EL (cell line): ENCODE results near the gene NFE2L2.
"Not testable (repeated sequence)": the region's sequence is repeated elsewhere in the genome, so short reads cannot be mapped to it uniquely, and the experiment has no call there.

Source experiments
- DNase-seq: peaks from one replicate; pipeline ENCODE4 v3.0.0-alpha.2; 2016

NFE2L2 gene

DNA sequence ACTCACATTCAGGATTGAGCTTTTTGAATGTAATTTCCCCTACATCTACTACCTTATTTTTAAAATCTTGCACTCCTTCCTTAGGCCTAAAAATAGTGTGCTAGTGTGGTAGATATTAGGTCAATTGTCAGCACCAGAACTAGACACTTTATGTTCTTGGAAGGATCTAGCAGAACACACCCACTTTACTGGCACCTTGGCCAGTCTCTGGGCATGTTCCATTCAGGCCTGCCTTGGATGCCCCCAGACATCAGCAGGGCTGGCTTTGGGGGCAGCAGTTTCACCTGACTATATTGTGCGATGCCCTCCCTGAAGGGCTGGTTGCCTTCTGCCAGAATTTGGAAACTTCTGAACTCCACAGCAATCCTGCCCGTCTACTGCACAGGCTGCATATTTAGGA is 15.3 kb upstream of the NFE2L2 start:
- no peak for DNase-seq

DNA sequence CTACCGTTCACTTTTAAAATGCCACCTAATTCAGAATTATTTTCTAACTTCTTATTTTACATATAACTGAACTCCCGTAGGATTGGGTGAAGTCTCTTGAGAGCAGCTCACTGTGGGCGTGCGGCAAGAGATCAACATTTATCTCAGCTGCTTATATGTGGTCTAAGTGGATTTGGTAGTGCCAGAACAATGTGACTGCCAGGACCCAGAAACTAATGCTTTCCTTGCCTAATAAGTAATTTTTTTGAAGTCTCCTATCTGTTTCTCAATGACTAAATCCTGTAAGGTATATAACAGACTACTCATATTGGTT is 11.2 kb upstream of the NFE2L2 start:
- no peak for DNase-seq

DNA sequence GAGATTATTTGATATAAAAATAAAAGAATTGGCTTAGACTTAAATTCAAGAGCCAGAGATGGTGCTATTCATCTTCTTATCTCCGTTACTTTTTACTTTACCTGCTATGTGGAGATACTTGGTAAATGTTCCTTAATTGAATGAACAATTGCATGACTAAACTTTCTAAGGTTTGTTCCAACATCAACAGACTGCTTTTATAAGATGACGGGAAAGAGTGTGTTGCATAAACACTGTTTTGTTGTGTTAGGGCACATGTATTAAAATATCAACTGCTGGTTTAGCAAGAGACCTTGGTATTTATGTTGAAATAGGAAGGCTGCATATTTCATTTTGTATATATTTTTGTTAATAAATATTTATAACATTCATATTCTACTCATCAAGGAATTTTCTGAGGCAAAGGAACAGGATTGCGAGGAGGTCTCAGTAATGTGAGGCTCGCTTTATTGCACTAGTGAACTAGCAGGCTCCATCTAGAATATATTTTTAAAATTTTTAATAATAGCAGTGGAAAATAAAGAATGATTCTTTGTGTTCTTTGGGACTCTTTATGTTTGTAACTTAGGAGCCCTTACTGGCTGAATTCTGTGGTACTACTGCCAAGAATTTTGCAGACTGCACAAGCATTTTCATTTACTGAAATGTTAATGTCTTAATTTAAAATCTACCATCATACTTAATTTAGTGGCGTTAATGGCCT is 10.7 kb upstream of the NFE2L2 start:
- DNase-seq, result no peak

DNA sequence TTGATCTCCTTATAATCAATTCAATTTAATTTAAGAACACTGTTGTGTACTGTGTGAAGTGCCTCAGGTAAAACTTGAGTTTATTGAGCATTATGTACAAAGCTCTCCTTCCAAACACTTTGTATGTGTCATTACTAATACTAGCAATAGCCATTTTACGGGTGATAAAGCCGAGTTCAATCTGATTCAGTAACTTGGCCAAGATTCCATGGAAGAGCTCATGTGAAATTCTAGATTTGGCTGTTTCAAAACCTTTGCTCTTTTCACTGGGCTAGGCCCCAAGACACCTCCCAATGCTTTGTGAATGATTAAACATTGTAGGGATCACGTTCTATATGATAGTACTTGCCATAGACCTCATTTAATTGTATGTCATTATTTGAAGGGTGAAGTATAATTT is 8.9 kb upstream of the NFE2L2 start:
- no peak for DNase-seq

GRCh38 chr2:177272765-177273164 is 8.2 kb upstream of the NFE2L2 start:
- DNase-seq, result no peak

DNA sequence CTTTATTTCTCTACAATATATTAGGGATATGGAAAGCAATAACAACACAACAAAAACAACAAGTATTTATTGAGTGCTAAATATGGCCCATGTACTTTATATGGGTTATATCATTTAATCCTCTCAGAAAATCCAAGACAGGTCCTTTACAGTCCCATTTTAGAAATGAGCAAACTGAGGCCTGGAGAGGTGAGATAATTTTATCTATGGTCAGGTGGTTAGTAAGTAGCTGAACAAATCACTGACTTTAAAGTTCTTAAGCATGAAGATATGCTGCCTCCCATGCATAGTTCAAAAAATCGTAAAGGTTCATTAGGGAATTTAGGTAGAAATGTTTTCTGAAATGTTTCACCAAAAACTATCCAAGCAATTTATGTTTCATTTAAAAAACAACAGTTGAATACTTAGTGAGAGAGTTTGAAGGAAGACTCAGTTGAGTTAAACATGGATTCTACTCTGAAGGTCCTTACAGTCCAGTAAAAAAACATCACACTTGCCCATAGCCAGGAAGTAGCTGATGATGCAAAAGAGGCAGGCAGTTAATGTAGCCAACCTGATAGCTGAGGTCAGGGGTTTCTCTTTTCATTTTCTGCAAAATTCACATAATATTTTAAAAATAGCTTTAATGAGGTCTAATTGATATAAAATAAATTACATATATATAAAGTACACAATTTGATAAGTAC is 7.6 kb upstream of the NFE2L2 start:
- DNase-seq, result no peak

- no peak for DNase-seq
These were observed 6.0 kb upstream of the NFE2L2 start for GRCh38 chr2:177270531-177270930.

DNA sequence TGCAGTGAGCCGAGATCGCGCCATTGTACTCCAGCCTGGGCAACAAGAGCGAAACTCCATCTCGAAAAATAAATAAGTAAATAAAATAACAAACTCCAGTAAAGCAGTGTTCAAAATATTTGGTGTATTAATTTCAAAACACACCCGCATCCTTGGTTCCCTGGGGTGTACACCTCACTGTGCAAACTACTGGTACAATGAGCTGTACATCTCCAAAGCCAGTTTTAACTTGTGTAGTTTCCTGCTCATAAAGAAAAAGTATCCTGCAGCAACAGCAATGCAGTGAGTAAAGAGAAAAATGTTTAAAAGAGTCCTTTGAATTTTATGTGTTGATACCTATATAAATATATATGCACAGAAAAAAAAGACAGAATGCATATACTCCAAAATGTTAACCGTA is 4.4 kb upstream of the NFE2L2 start:
- no peak for DNase-seq

- DNase-seq, result no peak
These were observed 3.8 kb upstream of the NFE2L2 start for GRCh38 chr2:177268187-177268871.

DNA sequence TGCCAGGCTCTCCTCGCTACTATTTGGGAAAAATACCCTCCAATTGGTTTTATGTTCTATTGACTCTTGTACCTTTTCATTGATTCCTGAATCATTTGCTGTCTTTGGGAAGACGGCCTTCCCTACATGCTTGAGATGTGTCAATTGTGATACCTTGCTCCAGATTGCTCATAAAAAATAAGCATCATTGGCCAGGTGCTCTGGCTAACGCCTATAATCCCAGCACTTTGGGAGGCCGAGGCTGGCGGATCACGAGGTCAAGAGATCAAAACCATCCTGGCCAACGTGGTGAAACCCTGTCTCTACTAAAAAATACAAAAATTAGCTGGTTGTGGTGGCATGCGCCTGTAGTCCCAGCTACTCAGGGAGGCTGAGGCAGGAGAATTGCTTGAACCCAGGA is 2.4 kb upstream of the NFE2L2 start:
- DNase-seq, result not testable (repeated sequence)

DNA sequence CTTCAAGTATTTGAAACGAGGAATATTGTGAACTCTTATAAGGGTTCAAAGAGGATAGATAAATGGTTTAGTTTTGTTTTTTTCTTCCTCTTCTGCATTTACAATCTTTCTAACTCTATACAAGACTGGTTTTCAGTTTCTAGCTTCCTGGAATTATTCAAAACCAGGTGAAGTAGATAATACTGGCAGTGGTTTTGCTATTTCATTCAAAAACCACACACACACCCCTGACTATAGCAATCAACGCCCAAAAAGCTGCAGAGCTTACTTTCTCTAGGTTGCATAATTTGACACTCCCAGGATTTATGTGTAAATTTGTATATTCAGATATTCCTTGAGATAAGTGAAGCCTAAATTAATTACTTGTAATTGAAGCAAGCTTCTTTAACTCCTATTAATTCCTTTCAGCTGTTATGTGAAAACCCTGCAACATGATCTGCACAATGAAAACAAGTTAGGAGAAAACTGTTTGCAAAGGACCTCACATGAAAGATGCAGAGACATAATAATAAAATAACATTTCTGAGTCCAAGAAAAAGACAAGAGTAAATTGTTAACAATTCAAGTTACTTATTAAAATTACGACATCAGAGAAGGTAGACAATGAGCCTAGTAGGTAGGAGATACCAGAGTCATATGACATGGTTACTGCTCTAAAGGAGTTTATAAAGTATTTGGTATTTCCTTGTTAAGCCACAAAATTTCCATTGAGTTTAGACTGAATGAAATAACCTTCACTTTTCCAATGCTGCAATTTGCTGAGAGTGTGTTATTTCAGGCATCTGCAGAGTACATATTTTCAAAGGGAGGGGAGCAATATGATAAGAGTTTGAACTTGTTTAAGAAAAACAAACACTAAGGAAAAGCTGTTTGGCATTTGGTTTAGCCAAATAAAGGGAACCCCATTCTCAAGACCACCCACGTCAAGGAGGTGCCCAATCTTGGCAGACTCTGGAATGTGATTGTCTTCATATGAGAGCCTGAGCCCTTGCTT is 1.6 kb upstream of the NFE2L2 start:
- peak; percentile 40 for DNase-seq

DNA sequence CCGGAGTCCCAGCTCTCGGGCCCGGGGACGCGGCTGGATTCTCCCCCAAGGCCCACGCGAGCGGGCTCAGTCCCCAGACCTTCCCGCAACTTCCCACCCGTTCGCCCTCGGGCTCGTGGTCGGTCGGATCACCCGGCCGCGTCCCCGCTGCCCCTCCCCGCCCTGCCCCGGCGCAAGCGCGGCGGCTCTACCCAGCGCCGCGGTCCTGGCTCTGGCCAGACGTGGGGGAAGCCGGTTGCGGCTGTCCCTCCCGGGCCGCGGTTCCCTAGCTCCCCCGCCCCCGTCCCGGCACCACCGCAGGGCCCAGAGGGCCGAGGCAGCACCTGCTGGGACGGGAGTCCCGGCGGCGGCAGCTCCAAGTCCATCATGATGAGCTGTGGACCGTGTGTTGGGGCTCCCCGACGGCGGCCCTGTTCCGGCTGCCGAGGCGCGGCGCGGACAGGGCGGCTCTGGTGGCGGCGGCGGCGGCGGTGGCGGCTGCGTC is 276 bp downstream of the NFE2L2 start:
- DNase-seq, result no peak

DNA sequence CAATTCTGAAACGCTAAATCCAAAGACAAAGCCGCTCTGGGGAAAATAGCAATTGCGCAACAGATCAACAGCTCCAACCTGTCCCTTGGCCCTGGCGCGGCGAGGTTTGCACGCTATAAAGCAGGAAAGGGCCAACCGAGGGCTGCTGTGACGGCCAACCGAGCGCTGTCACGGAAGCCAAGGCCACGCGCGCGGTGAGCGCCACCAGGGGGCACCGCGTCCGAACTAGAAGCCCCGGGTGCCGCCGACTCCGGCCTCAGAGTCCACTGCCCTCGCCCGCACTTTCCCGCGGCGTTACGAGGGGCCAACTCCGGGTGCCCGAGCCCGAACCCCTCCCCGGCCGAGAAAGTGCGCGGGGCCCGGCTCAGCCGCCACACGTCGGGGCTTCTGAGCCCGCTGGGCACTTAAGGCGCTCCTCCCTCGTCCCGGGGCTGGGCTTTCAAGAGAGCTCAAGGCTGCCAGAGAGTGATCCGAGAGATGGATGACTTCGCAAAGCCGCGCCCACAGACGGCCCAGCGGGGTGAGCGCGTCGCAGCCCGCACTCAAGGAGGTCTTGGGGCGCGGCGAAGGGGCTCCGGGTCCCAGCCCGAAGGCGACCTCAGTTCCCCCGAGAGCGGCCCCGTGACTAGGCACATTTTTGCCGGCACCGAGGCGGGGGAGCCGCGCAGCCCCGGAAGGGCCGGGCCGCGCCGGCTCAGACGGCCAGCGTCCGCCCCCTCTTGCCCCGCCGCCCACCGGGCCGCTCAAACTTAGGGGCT is 897 bp downstream of the NFE2L2 start:
- peak; percentile 97 for DNase-seq

- no peak for DNase-seq
These were observed 1.5 kb downstream of the NFE2L2 start for GRCh38 chr2:177262958-177263450.

GRCh38 chr2:177262092-177262491 is 2.4 kb downstream of the NFE2L2 start:
- DNase-seq, result no peak

DNA sequence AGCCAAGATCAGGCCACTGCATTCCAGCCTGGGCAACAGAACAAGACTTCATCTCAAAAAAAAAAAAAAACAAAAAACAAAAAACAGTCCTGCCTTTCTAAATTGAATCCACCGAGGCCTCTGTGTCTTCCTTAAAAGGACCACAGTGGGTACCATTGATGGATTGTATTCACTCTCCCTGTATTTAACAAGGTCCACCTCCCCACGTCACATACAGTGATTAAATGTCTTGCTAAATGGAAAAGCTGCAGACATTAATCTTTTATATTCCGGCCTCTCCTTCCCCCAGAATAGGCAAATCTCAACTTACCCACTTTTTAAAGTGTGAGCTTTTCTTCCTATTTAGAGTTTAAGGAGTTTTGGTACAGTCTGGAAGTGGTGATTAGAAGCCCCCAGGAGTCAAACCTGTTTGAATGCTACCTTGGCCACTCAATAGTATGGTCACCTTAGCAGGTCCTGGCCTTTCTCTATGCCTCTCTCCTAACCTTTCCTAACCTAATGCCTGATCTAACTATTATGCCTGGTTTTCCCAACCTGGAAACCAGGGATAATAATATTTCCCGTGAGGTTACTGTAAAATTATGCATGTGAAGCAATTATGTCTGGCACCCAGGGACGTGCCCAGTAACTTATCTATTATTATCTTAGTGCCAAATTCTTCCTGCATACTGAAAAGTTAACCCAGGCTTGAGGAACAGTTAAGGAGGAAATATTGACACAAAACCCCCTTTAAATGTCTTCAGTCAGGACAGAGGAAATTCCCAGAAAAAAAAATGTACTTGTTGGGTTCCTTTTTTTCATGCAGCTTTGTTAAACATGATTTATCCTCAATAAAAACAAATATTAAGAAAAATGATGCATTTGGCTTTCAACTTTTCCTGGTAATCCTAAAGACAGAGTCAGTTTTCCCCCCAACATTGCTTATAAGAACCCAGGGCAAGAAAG is 3.1 kb downstream of the NFE2L2 start:
- DNase-seq, result no peak

- DNase-seq, result no peak
These were observed 4.1 kb downstream of the NFE2L2 start for GRCh38 chr2:177260379-177260778.

GRCh38 chr2:177258059-177258458 is 6.5 kb downstream of the NFE2L2 start:
- no peak for DNase-seq

- no peak for DNase-seq
These were observed 7.1 kb downstream of the NFE2L2 start for GRCh38 chr2:177257471-177257870.

DNA sequence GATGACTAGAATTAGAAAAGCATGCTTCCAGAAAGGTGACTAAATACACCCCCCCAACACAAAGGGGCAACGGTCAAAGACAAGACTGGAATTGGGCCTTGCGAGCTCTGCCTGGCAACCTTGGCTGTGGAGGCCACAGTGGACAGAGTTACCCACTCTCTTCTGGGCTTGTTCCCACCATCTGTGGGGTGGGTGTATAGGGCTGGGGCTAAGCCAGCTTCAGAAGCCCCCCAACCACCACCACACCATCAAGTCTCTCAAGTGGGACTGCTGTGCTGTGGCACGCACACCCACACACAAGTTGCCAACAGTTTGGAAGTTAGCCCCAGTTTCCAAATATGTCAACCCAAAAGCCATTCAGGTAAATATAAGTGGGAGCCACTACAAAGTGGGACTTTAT is 7.8 kb downstream of the NFE2L2 start:
- DNase-seq, result no peak

GRCh38 chr2:177256026-177256425 is 8.5 kb downstream of the NFE2L2 start:
- no peak for DNase-seq
